HFFc6 (cell line): ENCODE results near the gene SMIM13. TPM values are rescaled to one million over a fixed set of nuclear protein-coding genes. Genes with fewer than 3 reads are reported as not detected.

Experiments used
- DNase-seq: peaks from one replicate; pipeline ENCODE4 v3.0.0-alpha.2; 2018
- H3K27ac Mint-ChIP-seq: 2 replicates; pipeline ENCODE4 v1.8.0; 2020; ENCODE audit warnings: mild to moderate bottlenecking, mixed read lengths
- H3K27me3 Mint-ChIP-seq: 2 replicates; pipeline ENCODE4 v1.8.0; 2021; ENCODE audit warnings: mild to moderate bottlenecking, moderate library complexity, mixed read lengths; ENCODE audit not compliant: insufficient read depth
- H3K36me3 Mint-ChIP-seq: 2 replicates; pipeline ENCODE4 v1.8.0; 2021; ENCODE audit warnings: low read depth, mixed read lengths
- H3K4me1 Mint-ChIP-seq: 2 replicates; pipeline ENCODE4 v1.8.0; 2020; ENCODE audit warnings: low read depth, mixed read lengths
- H3K4me3 Mint-ChIP-seq: 2 replicates; pipeline ENCODE4 v1.8.0; 2020; ENCODE audit warnings: mild to moderate bottlenecking, moderate library complexity, mixed read lengths
- H3K9me3 Mint-ChIP-seq: 2 replicates; pipeline ENCODE4 v1.8.0; 2020; ENCODE audit warnings: mild to moderate bottlenecking, mixed read lengths
- total RNA-seq, 6 experiments: library from RNA; stranded (reverse); fragmentation: NEBNext Ultra II Directional; extraction: Animal tissue kit (Norgen Biotek cat#: 25700); gene quantifications; 2 replicates in 1 of 6; 3 replicates in 5 of 6; pipeline ENCODE4 v1.2.3, GENCODE V29; 2021
- TF ChIP-seq, protein P1 (sequence below): fragments of 200-600 bp; sonication (generic); IDR thresholded peaks from 2 replicates; pipeline ENCODE4 v1.5.0; 2021; ENCODE audit warnings: antibody characterized with exemption, mild to moderate bottlenecking

Gene SMIM13
- total RNA-seq, 6 experiments from 2014 or later: 11.9 to 16.5 (median 13.3) TPM

DNA sequence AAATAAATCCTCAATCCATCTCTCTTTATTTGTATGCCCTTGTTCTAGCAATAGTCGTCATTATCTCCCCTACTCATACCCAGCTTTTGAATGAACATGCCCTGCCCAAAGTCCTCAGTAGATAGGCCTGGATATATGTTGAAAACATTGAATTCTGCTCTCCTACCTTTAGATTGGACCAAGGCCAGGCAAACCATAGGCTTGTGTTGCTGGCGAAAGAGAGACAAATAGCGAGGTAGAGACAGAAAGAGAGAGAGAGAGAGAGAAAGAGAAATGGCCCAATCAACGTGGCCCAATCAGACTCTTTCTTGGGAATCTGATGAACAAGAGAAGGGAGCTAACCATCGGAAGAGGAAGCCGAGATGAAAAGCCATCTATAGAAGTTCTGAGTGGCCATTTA is 93.7 kb downstream of the SMIM13 start:
- no peak overlapping the region for H3K4me3 Mint-ChIP-seq
- H3K9me3 Mint-ChIP-seq: no peaks in the 10 kb centered on the region
- no peak for DNase-seq
- H3K27ac Mint-ChIP-seq: no peak overlapping the region
- H3K4me1 Mint-ChIP-seq: peaks cover 11% of the 10 kb centered on the region
- peaks cover 67% of the 10 kb centered on the region for H3K36me3 Mint-ChIP-seq
- TF ChIP-seq, protein P1, sequence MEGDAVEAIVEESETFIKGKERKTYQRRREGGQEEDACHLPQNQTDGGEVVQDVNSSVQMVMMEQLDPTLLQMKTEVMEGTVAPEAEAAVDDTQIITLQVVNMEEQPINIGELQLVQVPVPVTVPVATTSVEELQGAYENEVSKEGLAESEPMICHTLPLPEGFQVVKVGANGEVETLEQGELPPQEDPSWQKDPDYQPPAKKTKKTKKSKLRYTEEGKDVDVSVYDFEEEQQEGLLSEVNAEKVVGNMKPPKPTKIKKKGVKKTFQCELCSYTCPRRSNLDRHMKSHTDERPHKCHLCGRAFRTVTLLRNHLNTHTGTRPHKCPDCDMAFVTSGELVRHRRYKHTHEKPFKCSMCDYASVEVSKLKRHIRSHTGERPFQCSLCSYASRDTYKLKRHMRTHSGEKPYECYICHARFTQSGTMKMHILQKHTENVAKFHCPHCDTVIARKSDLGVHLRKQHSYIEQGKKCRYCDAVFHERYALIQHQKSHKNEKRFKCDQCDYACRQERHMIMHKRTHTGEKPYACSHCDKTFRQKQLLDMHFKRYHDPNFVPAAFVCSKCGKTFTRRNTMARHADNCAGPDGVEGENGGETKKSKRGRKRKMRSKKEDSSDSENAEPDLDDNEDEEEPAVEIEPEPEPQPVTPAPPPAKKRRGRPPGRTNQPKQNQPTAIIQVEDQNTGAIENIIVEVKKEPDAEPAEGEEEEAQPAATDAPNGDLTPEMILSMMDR: no peak
- H3K27me3 Mint-ChIP-seq: peaks cover 4% of the 10 kb centered on the region

Other genes starting within 250 kb of the SMIM13 start
- not detected for gene GCM2, start 211.8 kb upstream of the SMIM13 start, total RNA-seq
- gene SYCP2L, start 206.8 kb upstream of the SMIM13 start, total RNA-seq: not detected
- under 1 TPM in 3 of 6 experiments, not detected in 3; 0.05 to 0.09 (median 0.05) TPM for gene ELOVL2, start 49.5 kb upstream of the SMIM13 start, total RNA-seq
- gene ERVFRD-1, start 17.9 kb downstream of the SMIM13 start, total RNA-seq: not detected
- gene NEDD9, start 138.8 kb downstream of the SMIM13 start, total RNA-seq: 10 to 100 TPM; 10.3 to 19.9 (median 12.6) TPM